ENCODE data around the gene WDR37. TPM values are rescaled to one million over a fixed set of nuclear protein-coding genes. Genes with fewer than 3 reads are reported as not detected.

Gene WDR37
- total RNA-seq, 1 experiment from 2014 or later, result 9.6 TPM

GRCh38 chr10:1010703-1011102 is 45.5 kb upstream of the WDR37 start:
- no peaks in the 10 kb centered on the region for H3K9me3 ChIP-seq (ENCODE audit: control insufficient read depth, insufficient read depth, low read depth, low read length)
- no peaks in the 10 kb centered on the region for H3K4me1 ChIP-seq (ENCODE audit: control insufficient read depth, insufficient read depth, low read length)
- ChIA-PET CTCF (no interaction called here), POLR2A (no interaction called here)
- H3K4me3 ChIP-seq (ENCODE audit: low read depth in 2 of 2, low read length in 2 of 2), result no peak overlapping the region
- intact Hi-C loops (cut with micrococcal nuclease; ENCODE audit: unreplicated experiment) (no loop called here), in situ Hi-C loops (cut with HindIII; ENCODE audit: low pct_unique_long_range_greater_than_20kb, low sequenced_read_pairs) (no loop called here)
- DNase-seq (ENCODE audit: low read depth, low spot score) (no peak), ATAC-seq (0 out of 2 replicates have a peak, but pooled peaks have one; percentile 53)
- H3K27ac ChIP-seq (ENCODE audit: low read length), result no peak overlapping the region
- H3K36me3 ChIP-seq (ENCODE audit: control insufficient read depth, insufficient read depth, low read length), result peaks cover 29% of the 10 kb centered on the region
- TF ChIP-seq CTCF (IDR thresholded peaks at IDR 0.05), result no peak
- no peak for TF ChIP-seq TCF7L2 (IDR thresholded peaks at IDR 0.05; ENCODE audit: low read depth, low read length)
- TF ChIP-seq SIN3A (IDR thresholded peaks at IDR 0.05; ENCODE audit: borderline replicate concordance, insufficient read depth, low read depth, low read length), result no peak
- no peak for TF ChIP-seq REST (IDR thresholded peaks at IDR 0.05; ENCODE audit: insufficient read depth in 1 of 2, low read depth in 2 of 2, low read length in 1 of 2)
- no TSS peak for BruUV-seq (replicated peaks)
- no peaks in the 10 kb centered on the region for H3K27me3 ChIP-seq (ENCODE audit: control insufficient read depth, insufficient read depth, low read length)

- peaks cover 31% of the 10 kb centered on the region for H3K36me3 ChIP-seq (ENCODE audit: control insufficient read depth, insufficient read depth, low read length)
These were observed 44.5 kb upstream of the WDR37 start for GRCh38 chr10:1011696-1012095.

More at GRCh38 chr10:1011696-1012095, 44.5 kb upstream of the WDR37 start:
- no peaks in the 10 kb centered on the region for H3K4me1 ChIP-seq (ENCODE audit: control insufficient read depth, insufficient read depth, low read length)
- in situ Hi-C loops (cut with HindIII; ENCODE audit: low pct_unique_long_range_greater_than_20kb, low sequenced_read_pairs), result no loop called here
- no peak for TF ChIP-seq TCF7L2 (IDR thresholded peaks at IDR 0.05; ENCODE audit: low read depth, low read length)
- TF ChIP-seq CTCF (IDR thresholded peaks at IDR 0.05), result no peak
- no peak for TF ChIP-seq SIN3A (IDR thresholded peaks at IDR 0.05; ENCODE audit: borderline replicate concordance, insufficient read depth, low read depth, low read length)
- no peak for TF ChIP-seq POLR2AphosphoS5 (IDR thresholded peaks at IDR 0.05; ENCODE audit: low read depth, low read length)
- no peak for TF ChIP-seq REST (IDR thresholded peaks at IDR 0.05; ENCODE audit: insufficient read depth in 1 of 2, low read depth in 2 of 2, low read length in 1 of 2)
- no TSS peak for BruUV-seq (replicated peaks)
- ChIA-PET POLR2A (no interaction called here), CTCF (no interaction called here)
- DNase-seq (ENCODE audit: low read depth, low spot score) (no peak), ATAC-seq (no peak)
- no peak overlapping the region for H3K4me3 ChIP-seq (ENCODE audit: low read depth in 2 of 2, low read length in 2 of 2)
- H3K27ac ChIP-seq (ENCODE audit: low read length), result no peak overlapping the region
- H3K9me3 ChIP-seq (ENCODE audit: control insufficient read depth, insufficient read depth, low read depth, low read length), result no peaks in the 10 kb centered on the region
- intact Hi-C loops (cut with micrococcal nuclease; ENCODE audit: unreplicated experiment), result no loop called here
- H3K27me3 ChIP-seq (ENCODE audit: control insufficient read depth, insufficient read depth, low read length), result no peaks in the 10 kb centered on the region
